ENCODE measurements around the gene NAA38.
"Not testable (repeated sequence)": the region's sequence is repeated elsewhere in the genome, so short reads cannot be mapped to it uniquely, and the experiment has no call there.

Gene NAA38

GRCh38 chr17:7814969-7815368, 42.4 kb downstream of the NAA38 start:
- TF ChIP-seq CTCF (IDR thresholded peaks at IDR 0.05; ENCODE audit: control insufficient read depth, insufficient read depth, low read depth, low read length, missing control alignments): no peak
- H3K4me3 ChIP-seq (ENCODE audit: control insufficient read depth, low read depth, low read length): no peak overlapping the region
- no peak for DNase-seq (ENCODE audit: low read depth)

GRCh38 chr17:7811251-7811650, 46.1 kb downstream of the NAA38 start:
- TF ChIP-seq CTCF (IDR thresholded peaks at IDR 0.05; ENCODE audit: control insufficient read depth, insufficient read depth, low read depth, low read length, missing control alignments): no peak
- no peak overlapping the region for H3K4me3 ChIP-seq (ENCODE audit: control insufficient read depth, low read depth, low read length)
- no peak for DNase-seq (ENCODE audit: low read depth)

GRCh38 chr17:7809791-7810343, 47.5 kb downstream of the NAA38 start:
- H3K4me3 ChIP-seq (ENCODE audit: control insufficient read depth, low read depth, low read length); DNase-seq (ENCODE audit: low read depth): not testable (repeated sequence)

- DNase-seq (ENCODE audit: low read depth): no peak
- H3K4me3 ChIP-seq (ENCODE audit: control insufficient read depth, low read depth, low read length): no peak overlapping the region
- TF ChIP-seq CTCF (IDR thresholded peaks at IDR 0.05; ENCODE audit: control insufficient read depth, insufficient read depth, low read depth, low read length, missing control alignments): no peak
Observed at GRCh38 chr17:7809086-7809790, 48.1 kb downstream of the NAA38 start.

GRCh38 chr17:7807206-7807605, 50.2 kb downstream of the NAA38 start:
- no peak overlapping the region for H3K4me3 ChIP-seq (ENCODE audit: control insufficient read depth, low read depth, low read length)
- DNase-seq (ENCODE audit: low read depth): no peak
- TF ChIP-seq CTCF (IDR thresholded peaks at IDR 0.05; ENCODE audit: control insufficient read depth, insufficient read depth, low read depth, low read length, missing control alignments): no peak
